HepG2 (cell line): Measurements from ENCODE around the gene FKBP5.

Experiments used
- ATF7 ChIP-seq, 2 experiments: fragments of 450-650 bp in 1 of 2; sonication (generic) in 1 of 2; formaldehyde crosslinking in 1 of 2; IDR thresholded peaks; 2 replicates each; pipeline versions ENCODE4 v1.4.0 to v1.6.1; 2016 to 2020; ENCODE audit warnings: antibody characterized with exemption in 1 of 2, mild to moderate bottlenecking in 1 of 2, missing genetic modification reagents in 1 of 2
- CTCF ChIP-seq: sonication (generic); formaldehyde crosslinking; IDR thresholded peaks from 2 replicates; pipeline ENCODE4 v1.5.0; 2020; ENCODE audit warnings: mild to moderate bottlenecking, missing genetic modification reagents, moderate library complexity
- ELF4 ChIP-seq: sonication (generic); formaldehyde crosslinking; IDR thresholded peaks from 2 replicates; pipeline ENCODE4 v1.5.0; 2020; ENCODE audit warnings: missing genetic modification reagents, mild to moderate bottlenecking, moderate library complexity, borderline replicate concordance
- FOXK2 ChIP-seq: fragments of 450-650 bp; IDR thresholded peaks from 2 replicates; pipeline ENCODE4 v1.6.1; 2016
- NFE2L1 ChIP-seq: sonication (generic); formaldehyde crosslinking; IDR thresholded peaks from 2 replicates; pipeline ENCODE4 v1.4.0; 2020; ENCODE audit warnings: missing genetic modification reagents, mild to moderate bottlenecking, borderline replicate concordance
- NFIC ChIP-seq: IDR thresholded peaks from 2 replicates; pipeline ENCODE4 v1.6.1; 2012; ENCODE audit warnings: mild to moderate bottlenecking, low read length, inconsistent platforms
- RAD21 ChIP-seq: fragments of 450-650 bp; formaldehyde crosslinking; IDR thresholded peaks from 2 replicates; pipeline ENCODE4 v1.5.0; 2020; ENCODE audit warnings: mild to moderate bottlenecking
- RBFOX2 ChIP-seq: fragments of 200-400 bp; formaldehyde crosslinking; IDR thresholded peaks from 2 replicates; pipeline ENCODE4 v1.6.1; 2017; ENCODE audit warnings: low read depth, mild to moderate bottlenecking, low read length
- RFXANK ChIP-seq: IDR thresholded peaks from 2 replicates; pipeline ENCODE4 v1.6.1; 2016
- SIN3A ChIP-seq: IDR thresholded peaks from 2 replicates; pipeline ENCODE4 v1.6.1; 2011; ENCODE audit warnings: low read depth, mild to moderate bottlenecking, control low read depth, low read length, borderline replicate concordance
- ZNF235 ChIP-seq: sonication (generic); formaldehyde crosslinking; IDR thresholded peaks from 2 replicates; pipeline ENCODE4 v1.8.1; 2023; ENCODE audit warnings: mild to moderate bottlenecking, missing genetic modification reagents, borderline replicate concordance
- ZNF30 ChIP-seq: sonication (generic); formaldehyde crosslinking; IDR thresholded peaks from 2 replicates; pipeline ENCODE4 v1.5.0; 2020; ENCODE audit warnings: mild to moderate bottlenecking, missing genetic modification reagents
- ZNF672 ChIP-seq: sonication (generic); formaldehyde crosslinking; IDR thresholded peaks from 2 replicates; pipeline ENCODE4 v1.8.1; 2022; ENCODE audit warnings: missing genetic modification reagents

GRCh38 chr6:35727231-35727934, 38.7 kb upstream of the FKBP5 start:
- no peak for TF ChIP-seq RFXANK (CRISPR knock-in tag)
- 0 out of 2 replicates have a peak, but pooled peaks have one; percentile 21 for TF ChIP-seq CTCF (CRISPR knock-in tag)
- no peak for TF ChIP-seq NFE2L1
- no peak for TF ChIP-seq ELF4
- no peak for TF ChIP-seq RAD21 (CRISPR knock-in tag)
- no peak; the same call in 1 of the 2 replicates for TF ChIP-seq SIN3A
- no peak for TF ChIP-seq ATF7 (IDR thresholded peaks at IDR 0.05)
- TF ChIP-seq ATF7 (CRISPR knock-in tag; IDR thresholded peaks at IDR 0.05) = no peak
- TF ChIP-seq ZNF235 (CRISPR knock-in tag) = no peak
- TF ChIP-seq ZNF672 = no peak
- TF ChIP-seq FOXK2 = no peak
- TF ChIP-seq ZNF30 (CRISPR knock-in tag) = no peak
- TF ChIP-seq NFIC = no peak
- no peak; the same call in 1 of the 2 replicates for TF ChIP-seq RBFOX2
